GM18873 (cell line): ENCODE data around the gene CCDC106.

Experiments
- ATAC-seq: cut with Tn5 transposase; IDR thresholded peaks from one replicate; pipeline ENCODE4 v1.9.1; 2021; ENCODE audit warnings: mild to moderate bottlenecking, moderate library complexity, moderate number of reproducible peaks; ENCODE audit not compliant: unreplicated experiment, low FRiP score

CCDC106 gene

DNA sequence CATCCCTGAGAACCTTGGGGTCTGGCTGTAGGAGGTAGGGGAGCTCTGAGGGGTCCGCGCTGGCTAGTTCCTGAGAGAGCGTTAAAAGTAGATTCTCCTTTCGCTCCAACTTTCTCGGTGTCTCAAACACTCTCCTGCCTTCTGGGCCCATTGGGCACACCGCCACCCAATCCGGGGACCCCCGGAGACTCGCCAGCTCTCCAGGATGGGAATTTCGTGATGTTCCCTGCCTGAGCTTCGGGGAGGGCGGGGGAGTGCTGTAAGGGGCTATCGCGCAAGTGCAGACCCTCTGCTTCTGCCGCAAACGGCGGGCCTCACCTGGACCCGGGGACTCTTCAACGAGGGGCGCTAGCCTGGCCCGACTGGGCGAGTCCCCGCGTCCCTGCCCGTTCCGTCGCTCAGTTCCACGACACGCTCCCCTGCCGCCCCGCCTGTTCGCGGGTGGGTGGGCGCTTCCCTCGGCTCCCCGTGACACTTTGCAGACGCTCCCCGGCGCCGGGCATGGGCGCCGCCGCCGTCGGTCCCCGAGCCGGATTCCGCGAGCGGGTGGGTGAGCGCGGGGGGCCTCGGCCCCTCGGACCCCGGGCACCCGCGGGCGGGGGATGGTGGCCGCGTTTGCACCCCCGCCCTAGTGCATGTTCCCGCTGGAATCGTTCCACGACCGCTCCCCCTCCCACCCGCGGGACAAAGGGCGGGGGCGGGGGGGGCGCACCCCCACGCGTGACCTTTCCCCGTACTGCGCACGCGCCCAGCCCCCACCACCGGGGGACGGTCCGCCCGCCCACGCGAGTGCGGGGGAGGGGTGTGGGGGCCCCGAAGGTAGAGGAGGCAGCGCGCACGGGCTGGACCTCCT is at the start of gene CCDC106:
Gene CCDC106, plus strand, starts transcription at position 481 of the 853 bp plus-strand sequence. CDS start 835 bp downstream, outside the sequence.
- ATAC-seq, result no peak

DNA sequence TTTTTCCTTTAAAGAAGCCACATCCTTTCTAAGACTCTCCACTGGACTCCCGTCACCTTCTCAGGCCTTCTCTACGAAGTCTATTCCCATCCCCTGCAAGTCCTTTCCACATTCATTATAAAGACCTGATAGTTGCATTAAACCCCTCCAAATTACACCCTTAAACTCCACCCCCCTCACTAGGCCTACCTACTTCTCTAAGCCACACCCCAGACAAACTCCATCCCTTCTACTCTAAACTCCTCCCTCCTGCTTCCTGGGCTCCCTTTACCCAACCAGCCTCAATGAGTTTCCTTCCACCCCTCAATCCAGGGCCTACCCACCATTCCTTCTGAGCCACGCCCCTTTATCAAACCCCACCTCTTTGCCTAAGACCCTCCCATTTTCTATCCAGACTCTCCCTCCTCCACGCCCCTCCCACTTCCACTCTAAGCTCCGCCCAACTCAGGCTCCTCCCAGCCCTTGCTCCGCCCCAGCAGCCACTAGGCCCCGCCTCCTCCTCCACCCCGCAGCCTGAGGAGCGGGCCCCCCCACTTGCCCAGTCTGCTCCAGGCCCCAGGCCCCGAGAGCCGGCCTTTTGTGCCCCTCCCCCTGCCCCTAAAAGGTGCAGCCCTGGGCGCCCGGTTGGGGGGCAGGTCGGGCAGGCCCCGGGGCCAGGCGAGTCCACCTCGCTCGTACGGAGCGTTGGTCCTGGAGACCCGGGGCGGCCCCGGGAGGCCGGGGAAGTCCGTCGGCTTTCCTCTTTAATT is 49.1 kb upstream of the CCDC106 start:
- peak; percentile 37 for ATAC-seq

DNA sequence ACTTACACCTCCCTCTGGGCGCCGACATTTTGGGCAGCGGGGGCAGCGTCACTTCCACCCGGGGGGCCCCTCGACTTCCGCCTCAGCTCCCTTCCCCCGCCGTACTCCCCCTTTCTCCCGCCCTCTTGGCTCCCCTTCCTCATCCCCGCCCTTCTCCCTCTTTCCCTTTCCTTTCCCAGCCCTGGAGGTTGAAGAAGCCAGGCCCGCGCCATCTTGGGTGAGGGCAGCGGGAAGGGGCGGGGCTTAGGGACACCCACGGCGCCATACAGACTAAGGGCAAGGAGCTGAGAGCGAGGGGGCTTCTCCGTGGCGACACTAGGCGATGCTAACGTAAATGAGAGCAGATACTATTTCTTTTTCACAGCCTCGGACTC is 48.6 kb upstream of the CCDC106 start, which contains the start of gene FIZ1:
Gene FIZ1, minus strand, starts transcription at position 50 of the 374 bp plus-strand sequence. CDS start 1,652 bp downstream, outside the sequence.
- peak; percentile 32 for ATAC-seq

DNA sequence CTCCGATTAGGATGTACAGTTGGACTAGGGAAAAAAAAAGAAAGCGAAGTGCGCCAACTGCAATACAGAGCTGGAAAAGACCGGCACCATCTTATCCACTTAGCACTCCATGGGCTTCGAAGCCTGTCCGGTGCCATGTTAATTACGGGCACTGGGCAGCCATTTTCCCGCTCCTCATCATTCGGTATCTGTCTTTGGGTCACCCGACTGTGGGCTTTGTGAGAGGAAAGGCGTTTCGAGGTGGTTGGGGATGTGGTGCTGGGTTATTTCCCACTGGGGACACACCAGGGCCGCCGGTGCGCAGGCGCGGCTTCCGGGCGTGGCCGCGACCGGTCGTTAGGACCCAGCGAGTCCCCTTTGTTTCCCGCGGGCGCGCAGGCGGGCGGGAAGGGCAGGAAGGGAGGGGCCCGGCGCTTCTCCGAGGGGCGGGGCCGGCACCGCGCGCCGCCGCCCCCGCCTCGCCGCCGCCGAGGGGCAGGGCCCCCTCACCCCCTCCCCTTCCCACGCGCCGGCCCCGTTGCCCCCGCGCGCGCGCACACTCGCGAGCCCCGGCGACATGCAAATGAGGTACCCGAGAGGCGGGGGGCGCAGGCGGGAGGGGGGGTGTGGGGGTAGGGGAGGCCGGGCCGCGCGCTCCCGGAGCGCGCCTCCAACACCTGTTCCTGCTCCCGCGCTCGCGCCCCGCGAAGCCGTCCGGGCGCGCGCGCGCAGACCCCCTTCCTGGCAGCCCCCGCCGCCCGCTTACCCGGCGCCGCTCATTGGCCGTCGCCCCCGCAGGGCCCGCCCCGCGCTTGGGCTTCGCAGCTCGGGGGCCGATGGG is 48.0 kb upstream of the CCDC106 start, which contains the start of gene ZNF524:
Gene ZNF524, plus strand, starts transcription at position 447 of the 820 bp plus-strand sequence. CDS start 1,825 bp downstream, outside the sequence.
- ATAC-seq, result peak; percentile 29

DNA sequence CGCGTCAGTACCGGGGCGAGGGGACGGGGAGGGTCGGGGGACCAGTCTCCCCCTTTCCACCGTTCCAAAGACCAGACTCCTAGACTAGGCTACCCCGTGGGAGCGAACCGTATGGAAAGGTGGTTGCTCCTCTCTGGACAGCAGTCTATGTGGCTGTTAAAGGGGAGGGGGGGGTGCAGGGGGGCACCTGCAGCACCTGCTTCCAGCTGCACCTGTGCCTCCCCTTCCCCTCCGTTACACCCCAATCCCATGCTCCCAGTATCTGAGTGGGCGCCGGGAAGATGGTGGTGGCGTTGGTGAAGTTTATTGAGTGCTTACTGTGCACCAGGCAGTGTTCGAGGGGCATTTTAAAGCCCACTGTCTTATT is 47.4 kb upstream of the CCDC106 start:
- no peak for ATAC-seq

DNA sequence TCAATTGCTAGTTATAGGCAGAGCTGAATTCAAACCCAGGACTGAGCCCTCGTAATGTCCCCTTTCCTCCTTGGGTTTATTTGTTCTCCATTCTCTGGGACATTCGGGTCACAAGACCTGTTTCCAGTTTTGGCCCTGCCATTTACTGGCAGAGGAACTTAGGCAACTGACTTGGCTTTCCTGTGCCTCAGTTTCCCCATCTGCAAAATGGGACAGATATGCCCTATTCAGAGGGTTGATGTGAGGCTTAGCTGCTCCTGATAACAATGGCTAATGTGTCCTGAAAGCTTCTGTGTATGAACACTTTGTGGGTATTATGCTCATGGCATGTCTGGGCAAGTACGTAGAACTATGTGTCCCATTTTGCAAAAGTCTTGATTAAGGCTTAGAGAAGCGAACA is 46.9 kb upstream of the CCDC106 start:
- no peak for ATAC-seq

DNA sequence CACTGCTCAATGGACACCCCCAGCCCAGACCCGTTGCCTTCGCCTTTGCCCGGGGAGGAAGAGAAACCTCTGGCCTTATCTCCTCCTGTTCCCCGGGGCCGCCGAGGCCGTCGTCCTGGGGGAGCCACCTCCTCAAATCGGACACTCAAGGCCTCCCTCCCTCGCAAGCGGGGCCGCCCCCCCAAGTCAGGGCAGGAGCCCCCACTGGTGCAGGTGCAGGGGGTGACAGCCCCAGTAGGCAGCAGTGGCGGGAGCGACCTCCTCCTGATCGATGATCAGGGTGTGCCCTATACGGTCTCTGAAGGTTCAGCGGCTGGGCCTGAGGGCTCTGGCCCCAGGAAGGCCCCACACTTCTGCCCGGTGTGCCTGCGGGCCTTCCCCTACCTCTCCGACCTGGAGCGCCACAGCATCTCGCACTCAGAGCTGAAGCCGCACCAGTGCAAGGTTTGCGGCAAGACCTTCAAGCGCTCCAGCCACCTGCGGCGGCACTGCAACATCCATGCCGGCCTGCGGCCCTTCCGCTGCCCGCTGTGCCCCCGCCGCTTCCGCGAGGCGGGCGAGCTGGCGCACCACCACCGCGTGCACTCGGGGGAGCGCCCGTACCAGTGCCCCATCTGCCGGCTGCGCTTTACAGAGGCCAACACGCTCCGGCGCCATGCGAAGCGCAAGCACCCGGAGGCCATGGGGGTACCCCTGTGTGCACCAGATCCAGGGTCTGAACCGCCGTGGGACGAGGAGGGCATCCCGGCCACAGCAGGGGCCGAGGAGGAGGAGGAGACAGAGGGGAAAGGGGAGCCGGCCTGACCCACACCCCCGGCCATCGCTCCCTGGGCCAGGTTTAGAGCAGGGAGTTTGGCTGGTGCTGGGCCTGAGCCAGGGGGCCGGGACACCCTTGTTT is 45.7 kb upstream of the CCDC106 start:
- no peak for ATAC-seq

DNA sequence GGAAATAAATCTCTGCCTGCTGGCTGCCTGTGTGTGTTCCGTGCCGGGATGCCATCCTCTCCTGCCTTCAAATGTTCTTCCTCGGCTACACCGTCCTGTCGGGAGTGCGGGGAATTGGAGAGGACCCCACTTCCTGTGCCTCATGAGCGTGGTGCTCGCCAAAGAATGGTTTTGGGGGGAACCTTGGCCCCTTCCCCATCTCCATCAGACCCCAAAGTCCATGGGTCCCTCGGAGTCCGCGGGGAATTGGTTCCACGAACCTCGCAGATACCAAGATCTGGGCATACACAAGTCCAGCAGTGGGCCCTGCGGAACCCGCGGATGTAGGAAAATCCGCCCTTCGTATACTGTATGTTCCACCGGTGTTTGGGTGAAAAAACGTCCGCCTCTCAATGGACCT is 44.9 kb upstream of the CCDC106 start:
- ATAC-seq, result no peak

DNA sequence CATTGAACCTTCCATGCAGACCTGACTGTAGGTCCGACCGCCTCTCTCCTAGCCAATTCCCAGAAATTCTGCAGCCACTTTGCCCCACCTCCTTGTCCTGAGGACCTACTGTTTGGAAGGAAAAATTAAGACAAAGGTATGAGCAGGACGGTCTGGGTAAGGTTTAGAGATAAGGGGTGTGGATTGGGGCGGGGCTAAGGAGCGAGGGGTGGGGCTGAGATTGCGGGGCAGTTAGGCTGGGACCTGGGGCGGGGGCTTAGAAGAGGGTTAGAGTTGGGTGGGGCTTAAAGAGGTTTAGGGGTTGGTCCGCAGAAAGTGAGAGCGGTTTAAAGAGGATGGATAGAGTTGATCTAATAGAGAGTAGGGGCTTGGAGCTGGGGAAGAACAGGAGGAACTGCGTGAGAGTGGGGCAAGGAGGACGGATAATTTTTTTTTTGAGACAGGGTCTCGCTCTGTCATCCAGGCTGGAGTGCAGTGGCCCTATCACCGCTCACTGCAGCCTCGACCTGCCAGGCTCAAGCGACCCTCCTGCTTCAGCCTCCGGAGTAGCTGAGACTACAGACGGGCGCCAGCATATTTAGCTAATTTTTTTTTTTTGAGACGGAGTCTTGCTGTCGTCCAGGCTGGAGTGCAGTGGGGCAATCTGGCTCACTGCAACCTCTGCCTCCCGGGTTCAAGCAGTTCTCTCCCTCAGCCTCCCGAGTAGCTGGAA is 44.3 kb upstream of the CCDC106 start:
- ATAC-seq, result no peak

DNA sequence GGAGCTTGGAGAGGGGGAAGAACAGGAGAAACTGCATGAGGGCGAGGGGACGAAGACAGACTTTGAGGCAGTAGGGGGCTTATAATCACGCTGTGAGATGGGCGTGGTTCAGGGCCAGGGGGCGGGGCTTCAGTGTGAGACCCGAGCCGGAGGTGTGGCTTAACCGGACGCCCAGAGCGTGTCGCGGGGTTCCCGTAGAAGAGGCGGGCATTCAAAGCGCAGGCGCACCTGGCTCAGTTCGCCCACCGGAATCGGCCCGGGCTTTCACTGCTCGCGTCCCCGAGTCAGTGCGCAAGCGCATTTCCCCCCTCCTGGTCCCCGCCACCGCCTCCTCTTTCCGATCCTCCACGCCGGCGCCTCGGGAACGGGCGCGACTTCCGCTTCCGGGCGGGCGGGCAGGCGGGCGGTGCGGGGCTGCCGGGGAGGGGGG is 42.8 kb upstream of the CCDC106 start:
- ATAC-seq, result peak; percentile 61

DNA sequence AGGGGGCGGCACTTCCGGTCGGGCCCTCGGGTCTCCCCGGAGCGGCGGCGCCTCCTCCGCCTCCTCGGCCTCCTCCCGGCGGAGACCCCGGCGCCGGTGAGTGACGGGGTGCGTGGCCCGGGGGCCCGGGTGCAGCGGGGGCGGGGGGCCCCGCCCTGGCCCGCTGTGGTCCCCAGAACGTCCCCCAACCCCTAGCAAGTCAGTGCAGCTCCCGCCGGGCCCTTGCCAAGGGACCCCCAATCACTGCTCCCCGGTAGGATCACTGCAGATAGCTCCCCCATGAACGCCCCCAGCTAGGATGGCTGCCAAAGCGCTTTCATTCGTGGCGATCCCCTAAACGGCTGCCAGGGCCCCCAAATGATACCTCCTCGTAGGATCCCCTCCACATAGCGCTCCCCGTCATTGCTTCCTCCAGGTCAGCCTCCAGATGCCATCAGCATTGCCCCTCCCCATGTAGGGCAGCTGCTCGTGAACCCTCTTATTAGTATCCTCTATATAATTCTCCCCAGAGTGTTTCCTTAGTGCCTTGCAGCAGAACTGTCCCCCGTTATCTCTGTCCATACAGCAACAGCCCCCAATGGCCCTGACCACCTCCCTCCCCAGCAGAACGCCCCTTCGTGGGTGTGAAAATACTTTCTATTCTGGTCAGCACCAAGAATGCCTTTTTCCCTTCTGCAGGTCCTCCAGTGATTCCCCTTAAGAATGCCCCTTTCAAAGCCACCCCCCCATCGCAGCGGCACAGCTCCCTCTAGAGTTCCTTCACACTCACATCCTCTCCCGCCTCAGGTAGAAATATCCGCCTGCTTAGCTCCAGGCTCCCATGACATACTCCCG is 42.2 kb upstream of the CCDC106 start, which contains the start of gene ZNF865:
Gene ZNF865, plus strand, starts transcription at position 11 of the 834 bp plus-strand sequence. CDS start 7,972 bp downstream, outside the sequence.
- ATAC-seq, result no peak

DNA sequence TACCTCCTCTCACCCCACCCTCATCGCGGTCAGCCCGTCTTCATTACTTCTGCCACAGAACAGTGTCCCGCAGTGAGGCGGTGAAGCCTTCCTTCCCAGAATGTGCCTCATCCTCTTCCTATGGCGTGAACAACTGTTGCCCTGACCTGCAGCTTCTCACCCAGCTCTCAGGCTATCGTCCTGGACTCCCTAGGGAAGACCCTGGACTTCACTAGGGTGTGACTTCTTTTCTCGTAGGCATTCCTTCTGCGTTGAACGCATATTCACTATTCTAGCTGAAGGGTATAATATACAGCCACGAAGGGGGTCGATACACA is 41.6 kb upstream of the CCDC106 start:
- ATAC-seq, result no peak

DNA sequence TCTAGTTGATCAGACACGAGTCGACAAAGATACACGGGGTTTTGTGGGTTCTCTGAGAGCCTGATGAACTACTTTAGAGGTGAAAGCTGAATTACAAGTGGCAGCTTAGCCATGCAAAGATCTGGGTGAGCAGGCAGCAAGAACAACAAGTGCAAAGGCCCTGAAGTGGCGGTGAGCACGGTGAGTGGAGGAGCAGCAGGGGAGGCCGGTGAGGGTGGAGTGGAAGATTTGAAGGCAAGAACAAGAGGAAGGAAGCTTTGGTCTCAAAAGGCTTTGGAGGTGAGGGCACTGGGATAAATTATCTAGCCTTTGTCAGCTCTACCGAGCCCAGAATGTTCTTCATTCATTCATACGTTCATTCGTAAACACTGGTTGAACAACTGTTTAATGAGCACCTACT is 41.2 kb upstream of the CCDC106 start:
- ATAC-seq, result no peak

DNA sequence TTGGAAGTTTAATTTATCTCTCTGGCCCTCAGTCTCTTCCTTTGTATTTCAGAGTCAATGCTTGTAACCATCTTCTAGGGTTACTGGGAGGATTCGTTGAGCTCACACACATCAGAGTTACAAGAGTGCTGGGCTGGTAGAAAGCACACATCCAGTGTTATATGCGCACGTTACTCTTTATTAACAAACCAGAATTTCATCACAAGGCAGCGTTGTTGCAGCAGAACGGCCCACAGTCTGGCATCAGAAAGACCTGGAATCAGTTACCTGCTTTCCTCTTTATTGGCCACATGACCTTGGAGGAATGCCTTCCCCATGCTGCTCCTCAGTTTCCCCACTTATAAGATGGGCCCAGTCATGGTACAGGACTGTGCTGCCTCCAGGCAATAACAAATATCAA is 38.7 kb upstream of the CCDC106 start:
- ATAC-seq, result no peak

DNA sequence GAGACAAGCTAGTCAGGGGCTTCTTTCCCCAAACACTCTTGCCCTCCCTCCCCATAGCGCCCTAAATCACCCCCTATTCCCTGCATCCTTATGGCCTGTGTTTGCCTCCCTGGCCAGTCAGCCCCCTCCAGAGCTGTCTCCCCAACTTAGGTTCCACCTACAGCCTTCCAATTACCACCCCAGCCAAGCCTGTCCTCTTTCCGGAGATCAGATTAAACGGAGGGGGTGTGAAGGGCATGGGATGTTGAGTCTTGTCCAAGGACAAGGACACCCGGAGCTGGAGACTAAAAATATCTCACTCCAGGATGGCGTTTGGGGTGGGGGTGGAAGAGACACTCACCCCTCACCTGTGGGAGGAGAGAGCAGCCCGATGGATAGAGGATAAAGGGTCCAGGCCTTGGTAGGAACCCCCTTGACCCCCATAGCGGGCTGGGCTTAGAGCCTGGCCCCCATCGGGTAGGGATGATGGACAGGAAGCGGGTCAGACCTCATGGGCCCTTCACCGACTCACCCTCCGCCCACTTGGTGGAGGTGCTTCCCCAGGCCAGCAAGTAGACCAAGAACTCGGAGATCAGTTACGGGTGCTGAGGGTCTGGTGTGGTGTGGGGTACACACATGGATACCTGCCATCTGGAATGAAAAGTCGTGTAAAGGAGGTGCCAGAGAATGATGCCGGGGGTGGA is 36.6 kb upstream of the CCDC106 start:
- ATAC-seq, result no peak

DNA sequence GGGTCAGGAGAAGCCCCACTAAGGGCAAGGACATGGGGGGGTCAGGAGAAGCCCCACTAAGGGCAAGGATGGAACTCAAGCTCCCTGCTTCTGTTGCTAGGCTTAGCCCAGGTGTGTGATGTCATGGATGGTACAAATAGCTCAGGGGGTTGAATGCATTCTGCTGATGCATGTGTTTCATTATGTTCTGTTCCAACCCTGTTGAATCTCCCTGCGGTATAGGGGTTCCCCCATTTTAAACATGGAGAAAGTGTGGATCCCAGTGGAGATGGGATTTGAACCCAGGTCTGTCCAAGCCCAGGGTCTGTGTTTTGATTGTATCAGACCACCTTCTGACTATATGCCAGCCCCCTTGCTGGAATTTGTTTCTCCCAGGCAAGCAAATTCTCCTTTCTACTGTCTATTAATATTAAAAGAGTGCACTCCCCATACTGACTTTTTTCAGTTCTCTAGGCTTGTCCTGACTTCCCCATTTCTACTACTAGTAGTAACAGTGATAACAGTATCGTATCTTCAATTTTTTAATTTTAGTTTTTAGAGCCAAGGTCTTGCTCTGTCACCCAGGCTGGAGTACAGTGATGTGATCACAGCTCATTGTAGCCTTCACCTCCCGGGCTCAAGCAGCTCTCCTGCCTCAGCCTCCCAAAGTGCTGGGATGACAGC is 35.9 kb upstream of the CCDC106 start:
- ATAC-seq, result no peak

DNA sequence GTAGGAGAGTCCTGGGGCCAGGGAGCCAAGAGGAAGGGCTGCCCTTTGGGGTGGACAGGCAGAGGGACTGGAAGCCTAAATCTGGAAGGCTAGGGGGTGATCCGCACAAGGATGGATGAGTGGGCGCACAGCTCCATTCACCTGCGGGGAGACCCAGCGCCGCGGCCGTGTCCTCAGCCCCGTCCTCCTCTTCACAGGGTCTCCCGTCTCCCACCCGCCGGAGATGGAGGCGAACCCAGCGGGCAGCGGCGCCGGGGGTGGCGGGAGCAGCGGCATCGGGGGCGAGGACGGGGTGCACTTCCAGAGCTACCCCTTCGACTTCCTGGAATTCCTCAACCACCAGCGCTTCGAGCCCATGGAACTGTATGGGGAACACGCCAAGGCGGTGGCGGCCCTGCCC is 34.6 kb upstream of the CCDC106 start:
- no peak for ATAC-seq
